Esophagus squamous epithelium (tissue), 5 donors: ENCODE measurements around the gene TOB1. TPM values are rescaled to one million over a fixed set of nuclear protein-coding genes. Genes with fewer than 3 reads are reported as not detected.
A peak's percentile ranks its signal among the peaks of the same experiment; 100 is the strongest.

Experiments
- DNase-seq: peaks from one replicate; lab custom pipeline; 2025; lab: John Stamatoyannopoulos, UW
- H3K27ac ChIP-seq, 4 donors: fragments of 200-600 bp; sonication (generic); one replicate each; pipeline ENCODE4 v1.5.1; 2016 to 2019; ENCODE audit warnings: mild to moderate bottlenecking in 1 of 4
- H3K27me3 ChIP-seq, 4 donors: fragments of 200-600 bp; sonication (generic); 1 replicate in 3 of 4; 2 replicates in 1 of 4; pipeline versions ENCODE4 v1.5.1 to v1.6.0; 2017 to 2021; ENCODE audit warnings: antibody characterized with exemption in 1 of 4
- H3K36me3 ChIP-seq, 3 donors: fragments of 200-600 bp; sonication (generic); one replicate each; pipeline ENCODE4 v1.5.1; 2016 to 2019
- H3K4me1 ChIP-seq, 3 donors: fragments of 200-600 bp; sonication (generic); one replicate each; pipeline ENCODE4 v1.5.1; 2017 to 2019
- H3K4me3 ChIP-seq, 4 donors: fragments of 200-600 bp; sonication (generic); 1 replicate in 3 of 4; 2 replicates in 1 of 4; pipeline ENCODE4 v1.5.1; 2016 to 2019; ENCODE audit warnings: mild to moderate bottlenecking in 2 of 4, moderate library complexity in 1 of 4
- H3K9me3 ChIP-seq, 3 donors: fragments of 200-600 bp; sonication (generic); one replicate each; pipeline ENCODE4 v1.5.1; 2016 to 2019
- POLR2A ChIP-seq, 4 donors: fragments of 450-650 bp; IDR thresholded peaks; one replicate each; pipeline ENCODE4 v1.6.1; 2017; ENCODE audit warnings: antibody characterized with exemption in 4 of 4, mild to moderate bottlenecking in 4 of 4, moderate library complexity in 3 of 4
- WGBS, 2 donors: methylation state at CpG; one replicate each; pipeline ENCODE4 v1.1.5; 2018; 5-methylcytosine and 5-hydroxymethylcytosine counted together
- intact Hi-C: fragments of 100-400 bp; cut with DNase I; formaldehyde crosslinking; loops from one replicate; pipeline ENCODE4 v1.15.0; 2022
- total RNA-seq, 4 donors: library from RNA; depleted of rRNA; stranded (reverse); fragments of >200 nt; gene quantifications; one replicate each; pipeline ENCODE4 v1.1.0, GENCODE V29; 2016
- TF ChIP-seq, protein P1 (sequence below), 6 experiments: fragments of 450-650 bp in 4 of 6; fragments of 200-600 bp in 2 of 6; sonication (generic) in 2 of 6; IDR thresholded peaks; one replicate each; pipeline ENCODE4 v1.5.1; 2016 to 2019; ENCODE audit warnings: antibody characterized with exemption in 6 of 6, mild to moderate bottlenecking in 4 of 6, moderate library complexity in 4 of 6
- donor health status: DM: yes; HTN: yes; CAD: no.

Gene TOB1
- total RNA-seq, result 10 to 100 TPM; 21.5 to 35.9 (median 31.1) TPM

DNA sequence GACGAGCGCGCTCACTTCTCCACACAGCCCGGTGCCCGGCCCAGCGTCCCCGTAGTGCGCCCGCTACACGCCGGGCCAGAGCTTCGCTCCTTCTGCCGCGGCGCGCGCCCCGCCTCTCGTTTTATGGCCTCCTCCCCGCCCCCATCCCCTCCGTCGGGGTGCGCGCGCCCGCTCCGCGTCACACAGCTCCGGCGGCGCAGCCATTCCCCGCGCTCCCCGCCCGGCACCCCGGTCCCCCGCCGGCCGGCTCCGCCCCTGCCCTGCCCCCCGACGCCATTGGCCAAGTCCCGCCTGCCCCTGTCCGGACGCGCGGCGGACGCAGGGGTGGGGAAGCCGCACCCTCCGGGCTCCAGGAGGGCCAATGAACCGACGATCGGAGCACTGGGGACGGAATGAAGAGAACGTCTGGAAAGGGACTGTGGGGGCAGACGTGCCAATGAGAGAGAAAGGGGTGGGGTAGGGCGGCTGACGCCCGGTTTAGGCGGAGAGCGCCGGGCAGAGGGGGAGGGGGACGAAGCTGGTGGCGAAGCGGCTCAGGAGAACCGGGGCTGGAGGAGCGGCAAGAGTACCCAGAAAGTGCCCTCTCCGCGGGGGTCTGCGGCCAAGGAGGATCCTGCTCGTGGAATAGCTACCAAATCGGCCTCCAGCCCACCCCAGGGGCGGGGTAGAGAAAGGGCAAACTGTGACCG is at the start of gene TOB1:
TSS of gene TOB1 (minus strand) at position 94 of the 689 bp plus-strand sequence. CDS start 2,337 bp downstream, outside the sequence.
- peak within 1 kb of the TSS; percentile 96 to 100 (median 100) for H3K27ac ChIP-seq
- 0 to 1% methylated on average over 18 to 26 of the region's 75 CpGs for WGBS, 2 donors
- peaks cover 7 to 59% (median 16%) of the 10 kb centered on the region in 3 donors for H3K4me1 ChIP-seq
- peaks cover 6 to 24% (median 9%) of the 10 kb centered on the region in 3 donors for H3K36me3 ChIP-seq
- peak; percentile 56 to 100 (median 100) for TF ChIP-seq POLR2A (IDR thresholded peaks at IDR 0.05)
- TF ChIP-seq, protein P1, sequence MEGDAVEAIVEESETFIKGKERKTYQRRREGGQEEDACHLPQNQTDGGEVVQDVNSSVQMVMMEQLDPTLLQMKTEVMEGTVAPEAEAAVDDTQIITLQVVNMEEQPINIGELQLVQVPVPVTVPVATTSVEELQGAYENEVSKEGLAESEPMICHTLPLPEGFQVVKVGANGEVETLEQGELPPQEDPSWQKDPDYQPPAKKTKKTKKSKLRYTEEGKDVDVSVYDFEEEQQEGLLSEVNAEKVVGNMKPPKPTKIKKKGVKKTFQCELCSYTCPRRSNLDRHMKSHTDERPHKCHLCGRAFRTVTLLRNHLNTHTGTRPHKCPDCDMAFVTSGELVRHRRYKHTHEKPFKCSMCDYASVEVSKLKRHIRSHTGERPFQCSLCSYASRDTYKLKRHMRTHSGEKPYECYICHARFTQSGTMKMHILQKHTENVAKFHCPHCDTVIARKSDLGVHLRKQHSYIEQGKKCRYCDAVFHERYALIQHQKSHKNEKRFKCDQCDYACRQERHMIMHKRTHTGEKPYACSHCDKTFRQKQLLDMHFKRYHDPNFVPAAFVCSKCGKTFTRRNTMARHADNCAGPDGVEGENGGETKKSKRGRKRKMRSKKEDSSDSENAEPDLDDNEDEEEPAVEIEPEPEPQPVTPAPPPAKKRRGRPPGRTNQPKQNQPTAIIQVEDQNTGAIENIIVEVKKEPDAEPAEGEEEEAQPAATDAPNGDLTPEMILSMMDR (IDR thresholded peaks at IDR 0.05), result no peak
- peak; percentile 78 for DNase-seq
- intact Hi-C loops, result loop anchor here (5.0 kb wide), 1 partner anchor 86 kb away; no protein-coding TSS in a partner anchor
- peak within 1 kb of the TSS; percentile 92 to 99 (median 97) for H3K4me3 ChIP-seq
- H3K9me3 ChIP-seq, result no peaks in the 10 kb centered on the region
- no peaks in the 10 kb centered on the region for H3K27me3 ChIP-seq

- Histone ChIP-seq H3K4me3 (no peak overlapping the region), H3K27ac (peak overlapping the region; percentile 71 to 88 (median 86)), H3K9me3 (no peaks in the 10 kb centered on the region), H3K4me1 (peaks cover 29 to 71% (median 40%) of the 10 kb centered on the region in 3 donors), H3K36me3 (no peaks in the 10 kb centered on the region), H3K27me3 (no peaks in the 10 kb centered on the region)
- 78 to 84% methylated on average over 6 to 10 of the region's 11 CpGs for WGBS, 2 donors
- no peak for DNase-seq
- intact Hi-C loops, result no loop called here
- TF ChIP-seq, protein P1 (IDR thresholded peaks at IDR 0.05), result no peak
- no peak for TF ChIP-seq POLR2A (IDR thresholded peaks at IDR 0.05)
Measured at GRCh38 chr17:50914505-50915063, 48.4 kb upstream of the TOB1 start.

- Histone ChIP-seq H3K4me1 (peaks cover 14 to 71% (median 38%) of the 10 kb centered on the region in 3 donors), H3K27ac (no peak overlapping the region), H3K4me3 (no peak overlapping the region), H3K27me3 (no peaks in the 10 kb centered on the region), H3K9me3 (no peaks in the 10 kb centered on the region), H3K36me3 (no peaks in the 10 kb centered on the region)
- DNase-seq, result no peak
- TF ChIP-seq POLR2A (IDR thresholded peaks at IDR 0.05), result no peak
- TF ChIP-seq, protein P1 (IDR thresholded peaks at IDR 0.05), result no peak
- WGBS, 2 donors, result 68 to 71% methylated on average over 1 to 2 of the region's 2 CpGs
- intact Hi-C loops, result no loop called here
Measured at GRCh38 chr17:50913120-50913519, 47.0 kb upstream of the TOB1 start.

- Histone ChIP-seq H3K4me3 (no peak overlapping the region), H3K36me3 (no peaks in the 10 kb centered on the region), H3K27me3 (no peaks in the 10 kb centered on the region), H3K4me1 (peaks cover 8 to 67% (median 31%) of the 10 kb centered on the region in 3 donors), H3K27ac (no peak overlapping the region), H3K9me3 (no peaks in the 10 kb centered on the region)
- 83 to 86% methylated on average over 2 of the region's 4 CpGs for WGBS, 2 donors
- no peak for DNase-seq
- TF ChIP-seq, protein P1 (IDR thresholded peaks at IDR 0.05), result no peak
- no peak for TF ChIP-seq POLR2A (IDR thresholded peaks at IDR 0.05)
- intact Hi-C loops, result no loop called here
Measured at GRCh38 chr17:50911890-50912289, 45.7 kb upstream of the TOB1 start.

DNA sequence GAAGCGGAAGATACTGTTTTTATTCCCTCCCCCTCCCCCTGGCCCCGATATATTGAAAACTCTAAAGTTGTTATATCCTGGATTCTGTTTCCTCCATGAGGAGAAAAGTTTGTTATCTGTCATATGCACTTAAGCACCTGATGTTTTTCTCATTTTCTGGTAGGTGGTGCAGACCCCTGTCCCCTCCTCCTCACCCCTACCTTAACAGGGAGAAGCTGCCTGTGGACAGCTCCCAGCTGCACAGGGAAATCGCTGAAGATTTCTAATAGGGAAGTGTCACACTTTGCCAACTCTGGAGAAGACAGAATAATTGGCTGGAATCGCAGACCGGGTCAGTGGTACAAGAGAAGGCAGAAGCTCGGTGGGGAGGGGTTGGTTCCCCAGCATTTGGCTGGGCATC is 45.3 kb upstream of the TOB1 start:
- no peak for DNase-seq
- peaks cover 8 to 66% (median 31%) of the 10 kb centered on the region in 3 donors for H3K4me1 ChIP-seq
- TF ChIP-seq, protein P1 (IDR thresholded peaks at IDR 0.05), result no peak
- TF ChIP-seq POLR2A (IDR thresholded peaks at IDR 0.05), result no peak
- no peaks in the 10 kb centered on the region for H3K9me3 ChIP-seq
- H3K27me3 ChIP-seq, result no peaks in the 10 kb centered on the region
- no peak overlapping the region for H3K27ac ChIP-seq
- H3K4me3 ChIP-seq, result no peak overlapping the region
- intact Hi-C loops, result no loop called here
- WGBS, 2 donors, result 73 to 83% methylated on average over 4 to 6 of the region's 6 CpGs
- no peaks in the 10 kb centered on the region for H3K36me3 ChIP-seq
